Measurements from ENCODE around the gene CHKB.
"Not testable (repeated sequence)": the region's sequence is repeated elsewhere in the genome, so short reads cannot be mapped to it uniquely, and the experiment has no call there.

The CHKB gene, protein sequence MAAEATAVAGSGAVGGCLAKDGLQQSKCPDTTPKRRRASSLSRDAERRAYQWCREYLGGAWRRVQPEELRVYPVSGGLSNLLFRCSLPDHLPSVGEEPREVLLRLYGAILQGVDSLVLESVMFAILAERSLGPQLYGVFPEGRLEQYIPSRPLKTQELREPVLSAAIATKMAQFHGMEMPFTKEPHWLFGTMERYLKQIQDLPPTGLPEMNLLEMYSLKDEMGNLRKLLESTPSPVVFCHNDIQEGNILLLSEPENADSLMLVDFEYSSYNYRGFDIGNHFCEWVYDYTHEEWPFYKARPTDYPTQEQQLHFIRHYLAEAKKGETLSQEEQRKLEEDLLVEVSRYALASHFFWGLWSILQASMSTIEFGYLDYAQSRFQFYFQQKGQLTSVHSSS

DNA sequence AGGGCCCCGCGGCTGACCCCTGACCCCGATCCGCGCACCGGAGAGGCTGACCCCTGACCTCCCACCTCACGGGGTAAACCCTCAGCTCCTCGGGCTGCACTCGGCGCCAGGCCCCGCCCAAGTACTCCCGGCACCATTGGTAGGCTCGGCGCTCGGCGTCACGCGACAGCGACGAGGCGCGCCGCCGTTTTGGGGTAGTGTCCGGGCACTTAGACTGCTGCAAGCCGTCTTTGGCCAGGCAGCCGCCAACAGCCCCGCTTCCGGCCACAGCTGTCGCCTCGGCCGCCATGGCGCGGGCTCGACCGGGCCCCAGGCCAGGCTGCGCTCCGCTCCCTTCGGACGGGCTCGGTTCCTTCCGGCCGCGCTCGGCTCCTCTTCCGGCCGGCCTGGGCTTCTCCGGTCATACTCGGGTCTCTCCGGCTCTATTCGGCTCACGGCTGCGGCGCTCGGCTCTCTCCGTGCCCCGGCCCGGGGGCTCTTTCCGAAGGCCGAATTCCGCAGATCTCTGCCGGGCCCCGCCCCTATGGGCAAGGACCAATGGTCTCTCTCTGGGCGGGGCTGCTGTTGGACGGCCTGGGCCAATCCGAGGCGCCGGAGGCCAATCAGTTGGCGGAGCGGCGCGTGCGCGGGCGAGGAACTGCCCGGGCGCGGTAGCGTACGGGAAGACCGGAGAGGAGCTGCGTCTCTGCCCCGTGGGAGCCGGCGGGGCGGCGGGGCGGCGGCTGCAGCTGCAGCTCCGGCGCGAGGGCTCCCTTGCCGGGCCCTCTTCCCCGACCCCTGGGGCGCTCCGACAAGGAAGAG is at the start of gene CHKB:
Gene CHKB, minus strand, starts transcription at position 357 of the 801 bp plus-strand sequence. Its CDS starts 68 bp downstream, at position 289.
- DNase-seq: peak; percentile 97 to 99

DNA sequence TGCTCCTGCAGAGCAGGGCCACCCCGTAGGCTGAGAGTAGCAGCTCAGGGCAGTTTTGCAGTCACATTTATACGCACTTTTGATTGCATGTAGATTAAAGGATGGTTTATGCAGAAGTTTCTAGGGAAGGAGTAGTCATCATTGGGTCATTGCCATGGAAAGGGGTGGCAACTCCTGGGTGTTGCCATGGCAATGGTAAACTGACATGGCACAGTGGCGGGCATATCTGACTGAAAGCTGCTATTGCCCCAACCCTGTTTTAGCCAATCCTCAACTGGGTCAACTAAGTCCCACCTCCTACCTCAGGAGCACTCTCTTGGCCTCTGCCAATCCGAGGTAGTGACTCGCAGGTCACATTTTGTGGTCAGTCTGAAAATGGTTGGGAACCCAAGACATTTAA is 47.7 kb upstream of the CHKB start:
- DNase-seq: no peak

DNA sequence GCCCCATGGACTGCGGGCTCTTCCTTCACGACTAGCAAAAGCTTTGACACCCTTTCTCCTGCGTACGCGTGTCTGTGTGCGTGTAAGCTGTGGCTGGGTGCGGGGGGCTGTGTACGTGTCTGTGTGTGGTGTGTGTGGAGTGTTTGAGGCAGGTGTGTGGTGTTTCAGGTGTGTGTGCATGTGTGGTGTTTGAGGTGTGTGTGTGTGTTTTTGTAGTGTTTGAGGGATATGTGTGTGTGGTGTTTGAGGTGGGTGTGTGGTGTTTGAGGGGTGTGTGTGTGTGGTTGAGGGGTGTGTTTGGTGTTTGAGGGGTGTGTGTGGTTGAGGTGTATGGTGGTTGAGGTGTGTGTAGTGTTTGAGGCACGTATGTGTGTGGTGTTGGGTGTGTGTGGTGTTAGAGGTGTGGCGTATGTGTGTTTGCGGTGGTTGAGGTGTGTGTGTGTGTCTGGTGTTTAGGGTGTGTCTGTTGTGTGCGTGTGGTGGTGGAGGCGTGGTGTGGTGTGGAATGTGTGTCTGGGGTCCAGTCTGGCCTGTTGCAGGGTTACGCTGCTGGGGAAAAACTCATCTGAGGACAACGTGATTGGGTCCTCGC is 46.0 kb upstream of the CHKB start:
- DNase-seq: peak; percentile 64 to 70

DNA sequence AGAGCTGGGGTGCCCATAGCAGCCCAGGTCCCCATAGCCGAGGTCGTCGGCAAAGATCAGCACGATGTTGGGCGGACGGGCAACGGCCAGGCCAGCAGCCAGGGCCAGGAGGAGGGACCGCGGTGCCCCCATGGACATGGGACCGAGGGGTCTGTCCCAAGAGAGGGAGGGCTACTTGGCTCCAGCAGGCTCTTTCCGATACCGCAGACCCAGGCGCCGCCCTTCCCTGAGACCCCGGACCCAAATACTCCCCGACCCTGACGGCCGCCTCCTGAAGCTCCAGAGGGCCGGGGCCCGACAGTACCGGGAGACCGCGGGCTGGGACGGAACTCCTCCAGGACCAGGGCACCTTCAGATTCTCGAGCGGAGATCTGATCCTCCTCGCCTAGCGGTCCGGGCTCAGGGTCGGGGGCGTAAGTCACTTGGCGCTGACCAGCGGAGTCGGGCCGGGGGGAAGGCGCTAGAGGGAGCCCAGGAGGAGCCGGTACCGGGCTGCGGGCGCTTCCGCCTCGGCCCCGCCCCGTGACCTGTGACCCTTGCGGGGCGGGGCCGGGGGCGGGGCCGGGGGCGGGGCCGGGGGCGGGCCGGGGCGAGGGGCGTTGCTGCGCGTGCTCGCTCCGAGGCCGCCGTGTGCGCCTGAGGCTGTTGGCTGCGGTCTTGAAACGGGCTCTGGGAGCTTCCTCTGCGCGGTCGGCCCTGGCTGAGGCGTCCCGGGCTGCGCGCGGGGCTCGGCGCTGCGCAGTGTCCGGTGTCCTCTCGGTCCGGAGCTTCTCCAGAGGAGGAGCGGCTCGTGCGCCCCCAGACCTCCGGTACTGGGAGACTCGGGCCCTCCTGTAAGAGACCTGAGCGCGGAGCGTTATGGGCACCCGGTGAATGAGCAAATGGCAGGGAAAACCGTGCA is 45.2 kb upstream of the CHKB start, which contains the start of gene ARSA:
Gene ARSA, minus strand, starts transcription at position 511 of the 901 bp plus-strand sequence. Its CDS starts 373 bp downstream, at position 138.
- peak; percentile 83 to 86 for DNase-seq

DNA sequence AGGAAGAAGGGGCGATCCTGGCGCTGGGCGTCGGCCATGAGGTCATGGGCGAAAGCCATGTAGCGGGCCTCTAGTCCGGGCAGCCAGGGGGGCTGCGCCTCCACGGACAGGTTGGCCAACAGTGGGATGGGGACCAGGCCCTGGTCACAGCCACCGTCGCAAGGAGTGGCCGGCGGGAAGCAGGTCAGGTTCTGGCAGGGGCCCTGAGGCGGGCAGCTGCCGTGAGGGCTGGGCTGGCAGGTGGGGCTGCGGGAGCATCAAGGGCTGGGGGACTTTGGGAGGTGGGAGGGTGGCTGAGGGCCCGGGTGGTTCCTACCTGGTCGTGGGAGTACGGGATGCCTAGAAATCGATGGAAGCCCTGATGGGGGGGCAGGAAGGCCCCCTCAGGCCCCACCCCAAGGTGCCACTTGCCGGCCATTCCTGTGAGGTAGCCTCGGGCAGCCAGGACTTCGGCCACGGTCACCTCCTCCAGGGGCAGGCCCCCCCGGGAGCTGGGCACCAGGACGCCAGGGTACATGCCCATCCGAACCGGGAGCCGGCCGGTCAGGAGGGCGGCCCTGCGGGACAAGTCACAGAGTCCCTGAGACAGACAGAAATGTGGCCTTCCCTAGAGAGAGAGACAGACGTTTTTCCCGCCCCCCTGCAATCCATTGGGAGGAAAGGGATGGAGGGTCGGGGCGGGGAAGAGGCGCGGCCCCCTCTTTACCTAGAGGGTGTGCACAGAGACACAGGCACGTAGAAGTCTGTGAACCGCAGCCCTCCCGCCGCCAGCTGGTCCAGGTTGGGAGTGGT is 44.4 kb upstream of the CHKB start:
- DNase-seq: no peak

DNA sequence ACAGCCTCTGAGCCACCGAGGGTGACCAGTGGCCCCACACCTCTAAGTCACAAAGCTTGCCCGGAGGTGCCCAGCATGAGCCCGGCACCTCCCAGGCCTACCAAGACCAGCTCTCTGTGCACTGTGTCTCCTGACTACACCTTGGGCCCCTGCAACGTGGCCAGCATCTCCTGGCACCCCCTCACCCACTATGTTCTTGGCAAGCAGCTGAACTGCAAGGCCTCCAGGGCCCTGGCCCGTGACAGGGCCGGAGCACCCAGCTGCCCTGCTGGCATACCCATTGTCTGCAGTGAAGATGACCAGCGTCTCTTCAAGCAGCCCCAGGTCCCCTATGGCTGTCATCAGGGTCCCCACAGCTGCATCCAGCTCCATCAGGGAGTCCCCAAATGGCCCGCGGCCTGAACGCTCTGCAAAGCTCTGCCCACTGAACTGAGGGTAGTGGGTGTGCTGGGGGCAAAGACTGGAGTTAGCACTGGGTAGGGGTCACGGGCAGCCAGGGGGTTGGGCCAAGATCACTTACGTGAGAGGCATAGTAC is 43.7 kb upstream of the CHKB start:
- no peak for DNase-seq

DNA sequence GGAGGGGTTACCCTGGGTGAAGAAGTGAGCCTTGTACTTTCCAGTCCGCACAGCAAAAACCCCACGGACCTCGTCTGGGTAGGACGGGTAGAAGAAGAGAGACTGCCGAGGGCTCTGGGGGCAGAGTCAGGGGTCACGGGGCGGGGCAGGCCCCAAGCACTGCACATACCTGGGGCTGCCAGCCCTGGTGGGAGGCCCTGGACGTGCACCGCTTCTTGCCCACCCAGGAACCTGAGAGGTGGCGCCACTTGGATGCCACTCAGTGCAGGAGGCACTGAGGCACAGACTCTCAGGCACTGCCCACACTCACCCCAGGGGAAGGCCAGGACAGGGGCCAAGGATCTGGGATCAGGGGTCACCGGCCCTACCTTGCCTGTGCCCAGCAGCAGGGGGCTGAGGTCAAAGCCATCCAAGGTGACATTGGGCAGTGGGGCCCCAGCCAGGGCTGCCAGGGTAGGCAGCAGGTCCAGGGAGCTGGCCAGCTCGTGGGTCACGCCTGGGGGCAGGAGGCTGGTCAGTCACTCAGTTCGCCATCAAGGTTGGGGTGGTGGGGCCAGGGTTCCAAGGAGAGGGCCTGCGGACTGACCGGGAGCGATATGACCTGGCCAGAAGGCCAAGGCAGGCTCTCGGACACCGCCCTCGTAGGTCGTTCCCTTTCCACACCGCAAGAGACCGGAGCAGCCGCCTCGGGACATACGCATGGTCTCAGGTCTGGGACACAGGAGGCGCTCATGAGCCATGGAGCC is 43.1 kb upstream of the CHKB start:
- no peak for DNase-seq

DNA sequence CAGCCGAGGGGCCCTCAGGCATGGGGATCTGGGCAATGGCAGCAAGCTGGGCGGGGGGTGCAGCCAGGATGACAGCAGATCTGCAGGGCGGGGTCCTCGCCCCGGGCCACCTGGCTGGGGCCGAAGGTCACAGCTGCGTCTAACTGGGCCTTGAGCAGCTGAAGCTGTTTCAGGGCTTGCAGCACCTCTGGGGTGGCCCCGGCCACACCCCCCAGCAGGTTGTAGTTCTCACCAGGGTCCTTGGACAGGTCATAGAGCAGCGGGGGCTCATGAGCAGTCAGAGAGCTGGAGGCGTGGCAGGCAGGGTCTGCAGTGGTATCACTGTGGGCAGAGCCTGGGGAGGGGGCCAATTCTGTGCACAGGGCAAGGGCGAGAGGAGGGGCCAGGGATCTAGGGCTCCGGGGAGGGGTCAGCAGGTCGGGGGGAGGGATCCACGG is 42.5 kb upstream of the CHKB start:
- no peak for DNase-seq

DNA sequence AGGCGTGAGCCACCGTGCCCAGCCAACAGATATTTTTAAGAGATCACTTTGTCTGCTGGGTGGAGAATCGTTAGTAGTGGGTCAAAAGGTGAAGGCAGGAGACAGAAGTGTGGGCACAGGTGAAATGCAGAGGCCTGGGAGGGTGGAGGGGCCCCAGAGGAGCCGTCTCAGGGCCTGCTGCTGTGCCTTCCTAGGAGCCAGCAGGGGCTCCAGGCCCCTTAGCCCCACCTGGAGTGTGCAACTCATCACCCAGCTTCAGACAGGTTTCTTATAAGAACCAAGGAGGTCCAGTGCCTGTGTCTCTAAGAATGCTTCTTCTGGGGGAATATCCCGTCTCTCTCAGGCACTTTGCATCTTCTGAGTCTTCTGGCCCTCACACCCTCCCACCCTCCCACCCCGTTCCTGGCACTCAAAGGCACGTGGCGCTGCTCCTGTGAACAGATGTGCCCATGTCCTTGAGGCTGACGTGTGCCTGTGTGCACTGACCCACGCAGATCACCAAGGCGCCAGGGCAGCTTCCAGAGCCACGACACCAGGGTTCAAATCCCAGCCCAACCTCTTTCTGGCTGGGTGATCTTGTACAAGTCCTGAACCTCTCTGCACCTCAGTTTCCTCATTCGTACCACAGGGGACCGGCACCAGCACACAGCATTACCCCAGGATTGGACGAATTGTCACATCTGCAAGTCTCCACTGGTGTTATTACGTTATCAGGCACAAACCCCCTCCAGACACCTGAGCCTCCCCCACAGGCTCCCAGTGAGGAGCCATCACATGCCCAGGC is 41.9 kb upstream of the CHKB start:
- no peak for DNase-seq

DNA sequence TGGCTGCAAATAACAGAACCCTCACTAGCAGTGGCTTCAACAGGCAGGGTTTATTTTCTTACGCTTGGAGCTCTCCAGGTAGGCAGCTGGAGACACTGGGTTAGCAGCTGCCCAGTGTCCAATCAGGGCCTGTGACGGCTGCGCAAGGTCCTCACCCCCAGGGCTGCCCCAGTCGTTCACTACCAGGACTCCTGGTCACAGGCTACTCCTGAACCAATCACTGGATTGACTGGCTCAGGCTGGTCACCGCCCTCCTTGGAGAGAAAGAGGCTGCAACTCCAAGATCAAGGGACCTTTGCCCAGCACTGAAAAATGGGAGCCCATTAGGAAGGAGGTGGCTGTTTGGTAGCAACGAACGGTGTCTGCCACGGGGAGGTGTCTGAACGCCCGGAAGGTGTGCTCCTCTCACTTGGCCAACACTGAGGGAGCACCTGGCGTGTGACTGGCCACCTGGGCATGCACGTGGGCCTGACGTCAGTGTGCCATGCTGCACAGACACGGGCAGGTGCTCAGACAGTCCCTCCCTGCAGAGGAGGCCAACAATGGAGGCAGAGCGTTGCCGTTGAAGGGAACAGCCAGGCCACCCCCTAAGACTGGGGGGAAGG is 40.2 kb upstream of the CHKB start:
- DNase-seq: no peak

DNA sequence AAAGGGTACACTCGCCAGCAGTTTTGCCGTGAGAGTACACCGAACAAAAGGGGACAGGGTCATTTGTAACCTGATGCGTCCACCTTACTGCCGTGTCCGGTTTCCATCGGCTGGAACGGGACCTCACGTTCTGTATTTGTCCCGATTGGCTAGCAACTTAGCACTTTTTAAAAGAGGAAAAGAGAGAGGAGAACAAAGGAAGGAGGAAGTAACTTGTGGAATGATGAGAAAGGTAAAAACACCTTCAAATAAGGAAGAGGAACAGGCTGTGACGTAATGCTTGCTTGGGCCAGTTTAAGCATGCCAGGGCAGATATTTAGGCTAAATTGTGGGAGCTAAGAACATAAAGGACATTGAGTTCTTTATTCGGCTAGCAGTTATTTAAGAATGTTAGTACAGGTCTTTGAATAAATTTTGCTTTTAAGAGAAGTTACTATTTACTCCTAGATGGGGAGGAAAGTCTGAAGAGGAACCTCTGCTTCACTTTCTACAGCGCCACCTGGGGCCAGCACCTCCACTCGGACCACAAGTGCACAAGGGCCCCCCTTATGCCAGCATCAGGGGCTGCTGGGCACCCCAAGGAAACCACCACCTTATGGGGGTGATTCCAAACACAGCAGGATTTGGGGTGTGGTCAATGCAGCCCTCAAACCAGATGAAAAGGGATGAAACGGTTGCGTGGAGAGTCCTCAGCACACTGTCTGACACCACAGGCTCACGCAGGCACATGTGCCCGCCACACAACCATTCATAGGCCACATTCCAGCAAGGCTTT is 39.5 kb upstream of the CHKB start:
- peak; percentile 32 to 40 for DNase-seq

DNA sequence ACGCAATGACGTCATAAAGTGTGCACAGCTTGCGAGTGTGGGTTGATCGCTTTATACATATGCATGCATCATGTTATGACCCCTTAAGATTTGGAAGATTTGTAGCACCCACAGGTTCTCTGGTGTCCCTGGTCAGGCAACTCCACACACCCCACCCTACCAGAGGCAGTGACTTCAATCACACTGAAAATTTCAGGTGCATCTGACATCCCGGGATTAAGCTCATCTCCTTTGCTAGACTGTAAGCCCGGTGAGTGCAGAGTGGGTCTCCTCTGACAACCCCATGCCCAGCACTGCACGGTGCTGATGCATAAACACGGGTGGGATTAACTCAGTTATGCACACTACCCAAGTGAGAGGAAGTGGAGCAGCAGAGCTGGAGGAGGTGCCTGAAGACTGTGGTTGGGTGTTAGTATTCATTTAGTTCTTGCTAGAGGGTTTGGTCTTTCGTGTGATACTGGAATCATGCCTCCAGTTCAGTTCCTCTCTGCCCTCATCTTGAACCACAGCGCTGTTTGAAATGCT is 38.8 kb upstream of the CHKB start:
- peak; percentile 55 to 58 for DNase-seq

DNA sequence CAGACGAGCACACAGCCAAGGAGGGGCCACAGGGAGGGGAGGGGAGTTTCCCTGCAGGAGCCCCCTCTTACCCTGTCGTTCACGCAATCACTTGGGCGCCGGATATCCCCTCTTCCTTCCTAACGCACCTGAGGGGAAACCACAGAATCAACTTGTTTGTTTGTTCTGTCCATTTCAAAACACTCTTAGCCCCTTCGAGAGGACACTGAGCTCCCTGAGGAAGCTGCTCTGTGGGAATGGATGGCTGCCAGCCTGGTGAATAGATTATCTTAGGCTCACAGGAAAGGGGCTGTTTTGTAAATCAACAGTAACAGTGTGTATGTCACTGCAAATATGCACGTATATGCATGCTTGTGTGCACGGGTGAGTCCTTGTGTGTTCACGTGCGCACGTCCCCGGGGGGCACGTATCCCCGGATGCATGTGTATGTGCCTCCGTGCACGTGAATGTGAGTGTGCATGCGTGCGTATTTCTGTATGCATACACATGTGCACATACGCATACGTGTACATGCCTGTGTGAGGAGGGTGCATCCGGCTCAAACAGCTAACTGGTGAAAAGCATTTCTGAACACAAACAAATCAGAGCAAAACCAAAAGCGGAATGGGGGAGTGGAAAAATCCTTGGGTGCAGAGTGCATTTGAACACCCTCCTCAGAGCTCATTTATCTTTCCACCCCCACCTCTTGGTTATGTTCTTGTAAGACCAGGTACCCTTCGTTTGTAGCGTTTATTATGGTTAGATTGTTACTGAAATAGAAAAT is 38.1 kb upstream of the CHKB start:
- DNase-seq: peak; percentile 68 to 89

DNA sequence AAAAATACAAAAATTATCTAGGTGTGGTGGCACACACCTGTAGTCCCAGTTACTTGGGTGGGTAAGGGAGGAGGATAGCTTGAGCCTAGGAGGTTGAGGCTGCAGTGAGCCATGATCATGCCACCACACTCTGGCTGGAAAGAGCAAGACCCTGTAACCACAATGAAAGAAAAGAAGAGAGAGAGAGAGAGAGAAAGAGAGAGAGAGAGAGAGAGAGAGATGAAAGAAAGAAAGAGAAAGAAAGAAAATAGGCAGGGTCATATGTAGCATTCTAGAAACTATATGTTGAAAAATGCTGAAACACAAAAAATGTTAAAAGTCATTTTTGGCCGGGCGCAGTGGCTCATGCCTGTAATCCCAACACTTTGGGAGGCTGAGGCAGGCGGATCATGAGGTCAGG is 31.6 kb upstream of the CHKB start:
- DNase-seq: not testable (repeated sequence)

DNA sequence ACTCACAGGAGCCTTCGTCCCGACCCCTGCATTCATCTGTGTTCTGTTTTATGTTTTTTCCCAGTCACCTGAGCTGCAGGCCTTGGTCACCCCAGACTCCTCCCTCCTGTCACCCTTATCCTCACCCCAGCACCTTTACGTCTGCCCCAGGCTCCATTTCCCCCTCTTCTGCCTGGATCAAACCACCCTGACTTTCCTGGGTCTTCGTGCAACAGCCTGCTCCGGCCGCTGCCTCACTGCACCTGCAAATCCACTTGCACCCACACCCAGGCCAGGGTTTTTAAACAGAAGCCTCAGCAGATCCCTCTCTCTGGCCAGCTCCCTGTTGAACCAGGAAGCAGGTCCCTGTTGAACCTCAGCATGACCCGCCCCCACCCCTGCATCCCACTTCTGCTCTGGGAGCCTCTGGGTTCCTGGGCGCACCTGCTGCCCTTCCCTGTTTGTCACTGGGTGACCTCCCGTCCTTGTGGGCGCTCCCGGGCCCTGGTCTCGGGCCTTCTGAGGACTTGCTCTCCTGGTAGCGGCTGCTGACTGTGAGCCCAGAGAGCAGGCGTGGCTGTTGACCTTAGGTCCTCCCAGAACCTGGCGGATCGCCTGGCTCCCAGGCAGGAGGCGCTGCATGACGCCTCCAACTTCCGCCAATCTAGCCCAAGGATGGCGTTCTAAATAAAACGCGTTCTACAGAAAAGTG is 30.8 kb upstream of the CHKB start:
- DNase-seq: no peak

DNA sequence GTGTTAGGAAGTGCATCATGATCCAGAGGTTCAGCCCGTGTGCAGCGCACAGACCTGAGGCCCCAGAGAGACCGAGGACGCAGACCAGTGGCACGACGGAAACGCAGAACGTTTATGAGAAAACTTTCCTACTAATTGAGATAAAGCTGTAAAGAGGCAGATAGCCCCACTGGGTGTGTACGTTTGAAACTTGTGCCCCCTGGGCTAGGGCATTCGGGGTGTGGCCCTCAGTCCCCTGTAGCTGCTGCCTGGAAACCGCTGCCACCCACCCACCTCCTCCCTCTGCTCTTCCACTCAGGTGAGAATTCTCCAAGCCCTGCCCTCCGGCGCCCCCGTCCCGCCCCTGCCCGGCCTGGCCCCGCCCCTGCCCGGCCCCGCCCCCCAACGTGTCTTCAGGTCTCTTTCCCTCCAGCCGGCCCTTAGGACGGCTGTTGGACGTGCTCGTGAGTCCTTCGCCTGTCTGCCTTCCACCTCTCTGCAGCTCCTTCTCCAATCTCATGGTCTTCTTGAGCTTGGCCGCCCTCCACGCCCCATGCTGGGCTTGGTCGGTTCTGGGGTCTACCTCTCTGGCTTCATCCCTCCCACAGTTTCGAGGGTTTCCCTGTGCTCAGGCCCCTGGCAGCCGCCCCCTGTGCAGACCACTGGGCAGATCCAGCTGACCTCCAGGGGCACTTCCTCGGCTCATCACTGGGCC is 30.0 kb upstream of the CHKB start:
- peak in 1 of 2 donors; percentile 15 for DNase-seq

Measured in CD4-positive, alpha-beta T cell treated with Interleukin-1 beta for 1 hour (primary cell).